SK-N-SH (cell line): ENCODE data around the gene TGM5. TPM values are rescaled to one million over a fixed set of nuclear protein-coding genes. Genes with fewer than 3 reads are reported as not detected.

Source experiments
- CTCF ChIA-PET: fragments of 300-600, 350-600 bp; formaldehyde crosslinking; extraction: SDS; loops from one replicate; lab custom pipeline; 2021; lab: Yijun Ruan, JAX
- POLR2A ChIA-PET: fragments of 350-600 bp; sonication (Branson Sonifier 250); formaldehyde crosslinking; extraction: SDS; loops from one replicate; lab custom pipeline; 2020; ENCODE audit warnings: antibody characterized with exemption, inconsistent platforms; lab: Yijun Ruan, JAX
- DNase-seq: peaks from one replicate; pipeline ENCODE4 v3.0.0; 2012
- H2AFZ ChIP-seq: fragments of 200-600 bp; sonication (generic); 2 replicates; pipeline ENCODE4 v1.8.1; 2016; ENCODE audit warnings: antibody characterized with exemption, mild to moderate bottlenecking, low read depth
- H3F3A ChIP-seq: fragments of 200-600 bp; sonication (generic); replicated peaks from 2 replicates; pipeline ENCODE3; 2016; ENCODE audit warnings: antibody characterized with exemption, mild to moderate bottlenecking; ENCODE audit not compliant: insufficient read depth
- H3K27ac ChIP-seq, 2 experiments: fragments of 200-500 bp in 1 of 2; fragments of 200-600 bp in 1 of 2; sonication (Bioruptor generic) in 1 of 2; sonication (generic), shearing (Covaris generic) in 1 of 2; 2 replicates each; pipeline versions ENCODE4 v1.5.1 to v1.6.1; 2014 to 2016; ENCODE audit warnings: low read depth in 2 of 2, inconsistent platforms in 1 of 2, low read length in 1 of 2, mild to moderate bottlenecking in 1 of 2, mixed read lengths in 1 of 2
- H3K27me3 ChIP-seq: fragments of 200-600 bp; sonication (generic), shearing (Covaris generic); 2 replicates; pipeline ENCODE4 v1.6.1; 2016; ENCODE audit warnings: mixed run types; ENCODE audit not compliant: insufficient read depth
- H3K36me3 ChIP-seq, 2 experiments: fragments of 200-500 bp in 1 of 2; fragments of 200-600 bp in 1 of 2; sonication (Bioruptor generic) in 1 of 2; sonication (generic) in 1 of 2; replicated peaks in 1 of 2; 2 replicates each; pipeline versions ENCODE3 to v1.5.1; 2014 to 2016; ENCODE audit warnings: low read length in 1 of 2, mild to moderate bottlenecking in 1 of 2; ENCODE audit not compliant: insufficient read depth in 2 of 2, control insufficient read depth in 1 of 2
- H3K4me1 ChIP-seq, 2 experiments: fragments of 200-500 bp in 1 of 2; fragments of 200-600 bp in 1 of 2; sonication (Bioruptor generic) in 1 of 2; sonication (generic), shearing (Covaris generic) in 1 of 2; 2 replicates each; pipeline versions ENCODE4 v1.5.1 to v1.6.1; 2014 to 2016; ENCODE audit warnings: low read depth in 1 of 2, low read length in 1 of 2, mixed run types in 1 of 2; ENCODE audit not compliant: insufficient read depth in 2 of 2, control insufficient read depth in 1 of 2
- H3K4me2 ChIP-seq: fragments of 200-600 bp; sonication (generic), shearing (Covaris generic); 2 replicates; pipeline ENCODE4 v1.6.1; 2017; ENCODE audit warnings: mixed run types
- H3K4me3 ChIP-seq, 2 experiments: fragments of 200-500 bp in 1 of 2; fragments of 200-600 bp in 1 of 2; sonication (Bioruptor generic) in 1 of 2; sonication (generic), shearing (Covaris generic) in 1 of 2; 2 replicates each; pipeline versions ENCODE4 v1.5.1 to v1.8.1; 2014 to 2016; ENCODE audit warnings: low read depth in 2 of 2, inconsistent platforms in 1 of 2, low read length in 1 of 2, mild to moderate bottlenecking in 1 of 2, mixed read lengths in 1 of 2, moderate library complexity in 1 of 2
- H3K79me2 ChIP-seq: fragments of 200-600 bp; sonication (generic); 2 replicates; pipeline ENCODE4 v1.8.1; 2017; ENCODE audit warnings: mild to moderate bottlenecking; ENCODE audit not compliant: insufficient read depth
- H3K9ac ChIP-seq: fragments of 200-600 bp; sonication (generic); 2 replicates; pipeline ENCODE4 v1.6.1; 2017; ENCODE audit warnings: mixed run types
- H3K9me2 ChIP-seq: fragments of 200-600 bp; sonication (generic); 2 replicates; pipeline ENCODE4 v1.6.1; 2017; ENCODE audit warnings: mixed run types
- H3K9me3 ChIP-seq: fragments of 200-600 bp; sonication (generic); 2 replicates; pipeline ENCODE4 v1.6.1; 2017; ENCODE audit warnings: mixed run types, mild to moderate bottlenecking, moderate library complexity
- H4K20me1 ChIP-seq: fragments of 200-600 bp; sonication (generic); 2 replicates; pipeline ENCODE4 v1.6.1; 2017; ENCODE audit warnings: mild to moderate bottlenecking, mixed run types; ENCODE audit not compliant: insufficient read depth
- CTCF ChIP-seq: fragments of 200-600 bp; sonication (generic); IDR thresholded peaks from 2 replicates; pipeline ENCODE4 v1.6.1; 2017; ENCODE audit warnings: antibody characterized with exemption, mild to moderate bottlenecking, moderate library complexity
- ELF1 ChIP-seq: IDR thresholded peaks from 2 replicates; pipeline ENCODE4 v1.4.0; 2012
- EP300 ChIP-seq, 2 experiments: IDR thresholded peaks; 2 replicates each; pipeline versions ENCODE4 v1.4.0 to v1.6.1; 2012; ENCODE audit warnings: borderline replicate concordance in 1 of 2, low read depth in 1 of 2, low read length in 1 of 2
- FOXM1 ChIP-seq: IDR thresholded peaks from 2 replicates; pipeline ENCODE4 v1.4.0; 2012; ENCODE audit warnings: low read depth, mild to moderate bottlenecking
- GABPA ChIP-seq: IDR thresholded peaks from 2 replicates; pipeline ENCODE4 v1.4.0; 2012; ENCODE audit warnings: low read depth, mild to moderate bottlenecking
- IRF3 ChIP-seq: fragments of 150-350 bp; IDR thresholded peaks from 2 replicates; pipeline ENCODE4 v1.6.1; 2016; ENCODE audit warnings: mild to moderate bottlenecking, low read depth, low read length
- JUND ChIP-seq: IDR thresholded peaks from 2 replicates; pipeline ENCODE4 v1.4.0; 2012
- MAX ChIP-seq: IDR thresholded peaks from 2 replicates; pipeline ENCODE4 v1.4.0; 2012; ENCODE audit warnings: low read depth
- NFIC ChIP-seq: IDR thresholded peaks from 2 replicates; pipeline ENCODE4 v1.4.0; 2012; ENCODE audit warnings: borderline replicate concordance
- NRF1 ChIP-seq: IDR thresholded peaks from 2 replicates; pipeline ENCODE4 v1.6.1; 2012; ENCODE audit warnings: low read depth, mild to moderate bottlenecking, low read length
- PBX3 ChIP-seq: IDR thresholded peaks from 2 replicates; pipeline ENCODE4; 2012
- POLR2AphosphoS5 ChIP-seq: IDR thresholded peaks from 2 replicates; pipeline ENCODE4 v1.6.1; 2012; ENCODE audit warnings: low read depth, low read length
- RAD21 ChIP-seq: IDR thresholded peaks from 2 replicates; pipeline ENCODE4 v1.6.1; 2012; ENCODE audit warnings: mild to moderate bottlenecking, low read length
- REST ChIP-seq: IDR thresholded peaks from 2 replicates; pipeline ENCODE4 v1.6.1; 2012; ENCODE audit warnings: mild to moderate bottlenecking, low read depth, low read length, moderate library complexity
- RFX5 ChIP-seq: IDR thresholded peaks from 2 replicates; pipeline ENCODE4 v1.6.1; 2012; ENCODE audit warnings: mild to moderate bottlenecking, improper control_type of control experiment, low read length
- SIN3A ChIP-seq: IDR thresholded peaks from 2 replicates; pipeline ENCODE4 v1.6.1; 2012; ENCODE audit warnings: low read depth, mild to moderate bottlenecking, low read length, moderate library complexity, borderline replicate concordance
- SMC3 ChIP-seq: IDR thresholded peaks from 2 replicates; pipeline ENCODE4 v1.6.1; 2012; ENCODE audit warnings: low read depth, low read length, improper control_type of control experiment
- TAF1 ChIP-seq: IDR thresholded peaks from 2 replicates; pipeline ENCODE4 v1.6.1; 2012; ENCODE audit warnings: low read depth, mild to moderate bottlenecking, low read length, moderate library complexity, borderline replicate concordance
- USF1 ChIP-seq: IDR thresholded peaks from 2 replicates; pipeline ENCODE4 v1.4.0; 2012; ENCODE audit warnings: low read depth, borderline replicate concordance
- YY1 ChIP-seq: IDR thresholded peaks from 2 replicates; pipeline ENCODE4 v1.4.0; 2012; ENCODE audit warnings: low read depth, mild to moderate bottlenecking
- WGBS: methylation state at CpG from one replicate; pipeline ENCODE4 v1.1.6; 2017; ENCODE audit warnings: low lambda C conversion rate; 5-methylcytosine and 5-hydroxymethylcytosine counted together
- polyA plus RNA-seq, 3 experiments: library from polyadenylated mRNA; depleted of rRNA; stranded (reverse); fragments of >200 nt; gene quantifications; 2 replicates each; pipeline ENCODE4 v1.2.3, GENCODE V29; 2012

TGM5 gene
- polyA plus RNA-seq, 1 of the 3 experiments (the other 2 are of a cell fraction): not detected

GRCh38 chr15:43286074-43286473 lies 19.3 kb upstream of the TGM5 start (continued):
- TF ChIP-seq PBX3: no peak
- TF ChIP-seq IRF3: no peak
- TF ChIP-seq JUND: no peak
- TF ChIP-seq POLR2AphosphoS5: no peak
- no peak for TF ChIP-seq MAX
- TF ChIP-seq ELF1: no peak
- TF ChIP-seq YY1: no peak
- TF ChIP-seq EP300 (IDR thresholded peaks at IDR 0.05; ENCODE audit: borderline replicate concordance in 1 of 2, low read depth in 1 of 2, low read length in 1 of 2): no peak
- TF ChIP-seq, all 33 proteins: peak for 0

GRCh38 chr15:43285609-43286037 lies 18.9 kb upstream of the TGM5 start:
- TF ChIP-seq JUND (no peak), FOXM1 (no peak), SMC3 (peak; percentile 85), USF1 (no peak), POLR2AphosphoS5 (no peak), NFIC (no peak), RFX5 (peak; percentile 25; the same call in 1 of the 2 replicates), NRF1 (no peak), TAF1 (no peak), YY1 (no peak), GABPA (no peak), PBX3 (no peak), REST (no peak), CTCF (peak; percentile 87), RAD21 (peak; percentile 98), ELF1 (no peak), SIN3A (no peak)
- CTCF ChIA-PET: interaction anchor here (0.5 to 10.8 kb wide), 61 partner anchors 9 to 580 kb away, joined by 3 to 167 read pairs (median 5); partner anchors contain the start of genes CCNDBP1, LCMT2, TGM5 and TGM7
- no peaks in the 10 kb centered on the region for H3K4me1 ChIP-seq
- peaks cover 16% of the 10 kb centered on the region; the same call in 1 of the 2 replicates for H3K27me3 ChIP-seq
- no peaks in the 10 kb centered on the region for H3K9me3 ChIP-seq
- no peaks in the 10 kb centered on the region for H3K9me2 ChIP-seq
- no peaks in the 10 kb centered on the region for H3K36me3 ChIP-seq
- no peak overlapping the region for H3K4me2 ChIP-seq
- no peak overlapping the region for H2AFZ ChIP-seq
- H4K20me1 ChIP-seq: no peaks in the 10 kb centered on the region
- H3F3A ChIP-seq: no peaks in the 10 kb centered on the region
- no peaks in the 10 kb centered on the region for H3K79me2 ChIP-seq
- WGBS: 7% methylated on average over 4 of the region's 4 CpGs
- peak overlapping the region in 1 of 2 experiments; percentile 4; a peak in 1 of 4 replicates for H3K4me3 ChIP-seq
- no peak overlapping the region for H3K9ac ChIP-seq
- no peak overlapping the region for H3K27ac ChIP-seq
- POLR2A ChIA-PET: interaction anchor here (0.6 to 1.0 kb wide), 2 partner anchors 60 to 189 kb away, joined by 3 to 4 read pairs; no protein-coding TSS in a partner anchor
- DNase-seq: peak; percentile 80
